CD4-positive, alpha-beta T cell (primary cell): Measurements from ENCODE around the gene ORAI3. TPM values are rescaled to one million over a fixed set of nuclear protein-coding genes. Genes with fewer than 3 reads are reported as not detected.

ENCODE experiments used
- ATAC-seq: fragments of 200-7000 bp; cut with Tn5 transposase; one replicate; pipeline ENCODE4 v1.10.0; 2022; ENCODE audit warnings: mild to moderate bottlenecking; ENCODE audit not compliant: poor library complexity
- CTCF ChIA-PET: fragments of 350-600 bp; sonication (Branson Sonifier 250); formaldehyde crosslinking; loops from one replicate; lab custom pipeline; 2021; ENCODE audit warnings: antibody characterized with exemption, inconsistent platforms; lab: Charles Lee
- POLR2A ChIA-PET: fragments of 350-600 bp; sonication (Branson Sonifier 250); formaldehyde crosslinking; loops from one replicate; lab custom pipeline; 2021; ENCODE audit warnings: antibody characterized with exemption, inconsistent platforms; lab: Charles Lee
- DNase-seq, 14 experiments: peaks; one replicate each; pipeline ENCODE4 v3.0.0-alpha.2; 2013 to 2020; ENCODE audit warnings: mixed read lengths in 2 of 14
- H3K27ac ChIP-seq, 2 donors: one replicate each; pipeline versions ENCODE4 v1.5.1 to v1.7.0; 2013; ENCODE audit warnings: low read length in 2 of 2, low read depth in 1 of 2, mild to moderate bottlenecking in 1 of 2
- H3K27me3 ChIP-seq, 2 experiments: 1 replicate in 1 of 2; 2 replicates in 1 of 2; pipeline versions ENCODE4 v1.6.1 to v1.7.0; 2013; ENCODE audit warnings: low read length in 2 of 2, control low read depth in 1 of 2, mild to moderate bottlenecking in 1 of 2, moderate library complexity in 1 of 2; ENCODE audit not compliant: insufficient read depth in 2 of 2, control insufficient read depth in 1 of 2
- H3K36me3 ChIP-seq: one replicate; pipeline ENCODE4 v1.6.1; 2013; ENCODE audit warnings: low read length, control low read depth; ENCODE audit not compliant: insufficient read depth
- H3K4me1 ChIP-seq: one replicate; pipeline ENCODE4 v1.6.1; 2013; ENCODE audit warnings: low read length, control low read depth; ENCODE audit not compliant: insufficient read depth
- H3K4me3 ChIP-seq: one replicate; pipeline ENCODE4 v1.5.1; 2013; ENCODE audit warnings: mild to moderate bottlenecking, low read length, moderate library complexity
- H3K9me3 ChIP-seq, 2 experiments: 1 replicate in 1 of 2; 2 replicates in 1 of 2; pipeline versions ENCODE4 v1.6.1 to v1.7.0; 2013; ENCODE audit warnings: low read length in 2 of 2, mild to moderate bottlenecking in 2 of 2, control low read depth in 1 of 2, moderate library complexity in 1 of 2; ENCODE audit not compliant: control insufficient read depth in 1 of 2, insufficient read depth in 1 of 2
- H3K27ac Mint-ChIP-seq: one replicate; pipeline ENCODE4 v1.8.0; 2020; ENCODE audit warnings: mixed read lengths
- H3K27me3 Mint-ChIP-seq: one replicate; pipeline ENCODE4 v1.8.0; 2021; ENCODE audit warnings: mixed read lengths
- H3K36me3 Mint-ChIP-seq: one replicate; pipeline ENCODE4 v1.8.0; 2021; ENCODE audit warnings: low read depth, mixed read lengths
- H3K4me1 Mint-ChIP-seq: one replicate; pipeline ENCODE4 v1.8.0; 2021; ENCODE audit warnings: low read depth, mixed read lengths
- H3K4me3 Mint-ChIP-seq: one replicate; pipeline ENCODE4 v1.8.0; 2020; ENCODE audit warnings: mild to moderate bottlenecking, mixed read lengths
- H3K9me3 Mint-ChIP-seq: one replicate; pipeline ENCODE4 v1.8.0; 2020; ENCODE audit warnings: mixed read lengths
- CTCF ChIP-seq: fragments of 200-600 bp; IDR thresholded peaks from one replicate; pipeline ENCODE4 v1.8.0; 2022; ENCODE audit warnings: antibody characterized with exemption, mild to moderate bottlenecking
- intact Hi-C, 2 experiments: fragments of 100-400 bp; cut with DNase I in 1 of 2; cut with micrococcal nuclease in 1 of 2; formaldehyde crosslinking; loops; one replicate each; pipeline versions ENCODE4 v1.15.1 to v1.9.0; 2023 to 2025; cut with DNase I, micrococcal nuclease
- total RNA-seq, 174 experiments: library from RNA in 2 of 174; stranded (reverse) in 2 of 174; gene quantifications; one replicate each; pipeline ENCODE4 v1.2.3 and lab custom pipeline; 2021 to 2026

The ORAI3 gene
- total RNA-seq, 2 experiments from 2014 or later, result 3.0 to 4.5 TPM

- H3K4me3 ChIP-seq, result peak overlapping the region; percentile 58
- peaks cover 0 to 8% of the 10 kb centered on the region in 2 experiments for H3K9me3 ChIP-seq
- no peak for TF ChIP-seq CTCF
- ATAC-seq (peak; percentile 21), DNase-seq (peak in 3 of 14 experiments; percentile 32 to 36 (median 36))
- H3K27ac ChIP-seq, result peak overlapping the region; percentile 67 to 81
- no peaks in the 10 kb centered on the region for H3K36me3 ChIP-seq
- Mint-ChIP-seq H3K27me3 (no peaks in the 10 kb centered on the region), H3K4me1 (peaks cover 37% of the 10 kb centered on the region), H3K9me3 (peaks cover 3% of the 10 kb centered on the region), H3K36me3 (no peaks in the 10 kb centered on the region), H3K27ac (peak overlapping the region; percentile 87), H3K4me3 (peak overlapping the region; percentile 97)
- intact Hi-C loops, result loop anchor here in 1 of 2 experiments (2.0 to 5.0 kb wide), 2 partner anchors 18 to 56 kb away; no protein-coding TSS in a partner anchor
- ChIA-PET POLR2A (interaction anchor here (0.7 to 4.5 kb wide), 16 partner anchors 12 to 557 kb away, joined by 3 to 93 read pairs (median 7); partner anchors contain the start of genes ARMC5, BCL7C, FUS and KAT8), CTCF (interaction anchor here (0.6 to 3.4 kb wide), 8 partner anchors 12 to 239 kb away, joined by 3 to 75 read pairs (median 4); no protein-coding TSS in a partner anchor)
- H3K4me1 ChIP-seq, result peaks cover 46% of the 10 kb centered on the region
- no peaks in the 10 kb centered on the region for H3K27me3 ChIP-seq
Measured at GRCh38 chr16:30903002-30903401, 45.9 kb upstream of the ORAI3 start.

DNA sequence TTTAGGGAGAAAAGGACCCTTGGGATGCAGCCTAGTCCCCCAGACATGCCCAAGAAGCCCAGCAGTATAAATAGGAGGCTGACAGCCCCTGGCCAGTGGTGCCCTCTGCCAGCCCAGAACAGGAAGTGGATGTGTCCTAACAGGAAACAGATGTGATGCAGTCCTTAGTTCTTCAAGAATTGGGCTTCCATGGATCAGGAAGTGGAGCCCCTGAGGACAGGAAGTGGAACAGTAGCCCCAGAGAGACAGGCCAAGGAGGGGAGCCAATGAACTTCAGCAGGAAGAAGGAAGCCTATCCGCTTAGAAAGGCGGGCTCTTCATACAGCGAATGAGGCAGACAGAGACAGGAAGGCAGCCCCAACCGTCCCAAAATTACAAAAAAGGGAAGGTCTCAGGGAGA, 45.3 kb upstream of the ORAI3 start:
- Mint-ChIP-seq H3K4me3 (no peak overlapping the region), H3K4me1 (peaks cover 38% of the 10 kb centered on the region), H3K36me3 (no peaks in the 10 kb centered on the region), H3K9me3 (peaks cover 3% of the 10 kb centered on the region), H3K27ac (peak overlapping the region; percentile 87), H3K27me3 (no peaks in the 10 kb centered on the region)
- CTCF ChIA-PET, result interaction anchor here (1.5 to 3.4 kb wide), 4 partner anchors 28 to 239 kb away, joined by 3 to 75 read pairs (median 26); no protein-coding TSS in a partner anchor
- intact Hi-C loops, result loop anchor here in 1 of 2 experiments (2.0 to 5.0 kb wide), 2 partner anchors 17 to 56 kb away; no protein-coding TSS in a partner anchor
- peak in 3 of 14 experiments; percentile 27 to 54 (median 48) for DNase-seq
- Histone ChIP-seq H3K36me3 (no peaks in the 10 kb centered on the region), H3K27me3 (no peaks in the 10 kb centered on the region), H3K9me3 (peaks cover 0 to 8% of the 10 kb centered on the region in 2 experiments), H3K4me3 (no peak overlapping the region), H3K27ac (peak overlapping the region; percentile 37 to 67), H3K4me1 (peaks cover 49% of the 10 kb centered on the region)
- no peak for TF ChIP-seq CTCF
- POLR2A ChIA-PET, result interaction anchor here (1.6 to 4.5 kb wide), 4 partner anchors 27 to 245 kb away, joined by 3 to 93 read pairs (median 32); partner anchors contain the start of genes FBRS and PHKG2
- ATAC-seq, result no peak

DNA sequence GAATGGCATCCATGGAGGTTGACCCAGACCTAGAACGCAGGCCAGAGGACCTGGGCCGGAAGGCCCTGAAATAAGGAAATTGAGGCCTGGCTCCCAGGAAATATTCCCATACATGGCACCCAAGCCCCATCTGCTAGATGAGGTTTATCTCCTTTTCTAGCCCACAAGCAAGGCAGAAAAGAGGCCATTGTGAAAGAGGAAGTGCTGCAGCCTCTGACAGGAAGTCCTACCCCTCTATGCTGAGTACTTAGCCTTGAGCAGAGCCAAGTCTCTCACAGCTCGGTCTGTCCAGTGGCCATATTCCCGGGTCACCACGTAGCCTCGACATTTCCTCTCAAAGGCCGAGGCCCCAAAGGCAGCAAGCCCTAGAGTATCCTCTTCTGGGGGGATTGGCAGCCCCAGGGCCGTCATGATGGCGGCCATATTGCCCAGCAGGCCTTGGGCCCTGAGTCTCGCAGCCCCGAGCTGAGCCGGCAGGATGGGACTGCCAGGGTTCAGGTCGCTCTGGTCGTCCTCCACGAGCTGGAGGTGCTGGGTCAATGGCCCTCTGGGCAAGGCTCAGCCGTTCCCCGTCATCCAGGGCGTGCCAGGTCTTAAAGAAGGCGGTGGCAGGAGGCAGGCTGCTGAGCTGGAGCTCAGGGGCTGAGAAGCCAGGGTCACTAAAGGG, 44.6 kb upstream of the ORAI3 start:
- Mint-ChIP-seq H3K36me3 (no peaks in the 10 kb centered on the region), H3K4me1 (peaks cover 38% of the 10 kb centered on the region), H3K27ac (peak overlapping the region; percentile 87), H3K27me3 (no peaks in the 10 kb centered on the region), H3K9me3 (peaks cover 3% of the 10 kb centered on the region), H3K4me3 (no peak overlapping the region)
- ChIA-PET CTCF (no interaction called here), POLR2A (interaction anchor here (0.8 to 4.5 kb wide), 4 partner anchors 28 to 246 kb away, joined by 3 to 56 read pairs (median 3); partner anchors contain the start of gene FBRS)
- no peak overlapping the region for H3K4me3 ChIP-seq
- no peaks in the 10 kb centered on the region for H3K27me3 ChIP-seq
- TF ChIP-seq CTCF, result no peak
- ATAC-seq (no peak), DNase-seq (peak in 1 of 14 experiments; percentile 20)
- peaks cover 0 to 8% of the 10 kb centered on the region in 2 experiments for H3K9me3 ChIP-seq
- peak overlapping the region; percentile 37 to 67 for H3K27ac ChIP-seq
- peaks cover 49% of the 10 kb centered on the region for H3K4me1 ChIP-seq
- intact Hi-C loops, result loop anchor here in 1 of 2 experiments (5.0 kb wide), 1 partner anchor 57 kb away; no protein-coding TSS in a partner anchor
- no peaks in the 10 kb centered on the region for H3K36me3 ChIP-seq
